Activated CD8-positive, alpha-beta memory T cell treated with anti-CD3 and anti-CD28 coated beads, Interleukin-2, amount 50 U/mL, for 24 hours (primary cell): ENCODE results near the gene KIAA1217.

Source experiments
- DNase-seq: peaks from one replicate; pipeline ENCODE4 v3.0.0-alpha.2; 2020; ENCODE audit errors: extremely low read depth

The KIAA1217 gene

GRCh38 chr10:24241536-24242040, 32.6 kb downstream of the KIAA1217 start:
- DNase-seq, result no peak

GRCh38 chr10:24242562-24242961, 33.6 kb downstream of the KIAA1217 start:
- DNase-seq, result no peak

GRCh38 chr10:24246365-24246764, 37.4 kb downstream of the KIAA1217 start:
- DNase-seq, result no peak

- no peak for DNase-seq
Observed at GRCh38 chr10:24247841-24248240, 38.9 kb downstream of the KIAA1217 start.

GRCh38 chr10:24249829-24250415, 41.0 kb downstream of the KIAA1217 start:
- no peak for DNase-seq

GRCh38 chr10:24251547-24251946, 42.6 kb downstream of the KIAA1217 start:
- DNase-seq, result no peak

- no peak for DNase-seq
Observed at GRCh38 chr10:24254180-24254579, 45.2 kb downstream of the KIAA1217 start.

- no peak for DNase-seq
Observed at GRCh38 chr10:24255115-24255880, 46.4 kb downstream of the KIAA1217 start.

GRCh38 chr10:24255881-24256311, 47.0 kb downstream of the KIAA1217 start:
- no peak for DNase-seq

- no peak for DNase-seq
Observed at GRCh38 chr10:24256619-24257107, 47.7 kb downstream of the KIAA1217 start.

- no peak for DNase-seq
Observed at GRCh38 chr10:24257588-24257987, 48.6 kb downstream of the KIAA1217 start.

GRCh38 chr10:24259365-24260130, 50.6 kb downstream of the KIAA1217 start:
- DNase-seq, result no peak

GRCh38 chr10:24261627-24262026, 52.7 kb downstream of the KIAA1217 start:
- no peak for DNase-seq

- no peak for DNase-seq
Observed at GRCh38 chr10:24262929-24263590, 54.1 kb downstream of the KIAA1217 start.

GRCh38 chr10:24269476-24269875, 60.5 kb downstream of the KIAA1217 start:
- DNase-seq, result no peak

GRCh38 chr10:24272374-24272773, 63.4 kb downstream of the KIAA1217 start:
- no peak for DNase-seq

- no peak for DNase-seq
Observed at GRCh38 chr10:24277277-24277676, 68.3 kb downstream of the KIAA1217 start.

GRCh38 chr10:24277771-24278170, 68.8 kb downstream of the KIAA1217 start:
- DNase-seq, result no peak

GRCh38 chr10:24278176-24278889, 69.4 kb downstream of the KIAA1217 start:
- no peak for DNase-seq

- DNase-seq, result no peak
Observed at GRCh38 chr10:24279166-24279565, 70.2 kb downstream of the KIAA1217 start.

- no peak for DNase-seq
Observed at GRCh38 chr10:24287559-24288195, 78.7 kb downstream of the KIAA1217 start.
